HepG2 (cell line): ENCODE measurements around the gene METTL22. TPM values are rescaled to one million over a fixed set of nuclear protein-coding genes. Genes with fewer than 3 reads are reported as not detected.

ENCODE experiments used
- ATAC-seq: fragments of 200-7000 bp; cut with Tn5 transposase; 3 replicates; pipeline ENCODE4 v1.9.1; 2020; ENCODE audit warnings: mild to moderate bottlenecking, moderate library complexity
- BruUV-seq: library from RNA; stranded (reverse); fragments of 400-500 nt; replicated peaks from 2 replicates; lab custom pipeline; 2021; lab: Mats Ljungman, UMichigan
- CTCF ChIA-PET: fragments of 300-600 bp; formaldehyde crosslinking; extraction: SDS; loops from one replicate; lab custom pipeline; 2021; ENCODE audit warnings: low total read pairs, inconsistent platforms, low intra/inter-chr PET ratio; lab: Yijun Ruan, JAX
- POLR2A ChIA-PET: fragments of 350-600 bp; sonication (Branson Sonifier 250); formaldehyde crosslinking; loops from one replicate; lab custom pipeline; 2020; ENCODE audit warnings: antibody characterized with exemption, inconsistent platforms; lab: Yijun Ruan, JAX
- DNase-seq: peaks from one replicate; pipeline ENCODE4 v3.0.0-alpha.2; 2015; ENCODE audit warnings: low spot score
- FAIRE-seq: peaks from 3 replicates; lab custom pipeline; 2011; peaks lifted over from hg19 to GRCh38; lab: Jason Lieb, UNC
- H2AFZ ChIP-seq: one replicate; pipeline ENCODE4 v1.6.1; 2011; ENCODE audit warnings: low read length, inconsistent platforms
- H3K27ac ChIP-seq: fragments of 300-600 bp; 3 replicates; pipeline ENCODE4 v1.8.0; 2011; ENCODE audit warnings: mixed run types, mild to moderate bottlenecking, mixed read lengths, low read length, inconsistent platforms; ENCODE audit not compliant: insufficient read depth; ENCODE audit errors: extremely low read length
- H3K27me3 ChIP-seq, 2 experiments: fragments of 200-600 bp in 1 of 2; 2 replicates in 1 of 2; 3 replicates in 1 of 2; pipeline versions ENCODE4 v1.6.0 to v1.8.0; 2011; ENCODE audit warnings: low read length in 2 of 2, mild to moderate bottlenecking in 2 of 2, moderate library complexity in 2 of 2, inconsistent platforms in 1 of 2; ENCODE audit not compliant: insufficient read depth in 2 of 2, control insufficient read depth in 1 of 2
- H3K36me3 ChIP-seq, 2 experiments: fragments of 200-600 bp in 1 of 2; replicated peaks in 1 of 2; 2 replicates in 1 of 2; 3 replicates in 1 of 2; pipeline versions ENCODE4 v1.5.1 to v1.8.0; 2011; ENCODE audit warnings: low read length in 2 of 2, inconsistent platforms in 1 of 2; ENCODE audit not compliant: insufficient read depth in 2 of 2, control insufficient read depth in 1 of 2
- H3K4me1 ChIP-seq: 2 replicates; pipeline ENCODE4 v1.5.1; 2012; ENCODE audit warnings: low read length, inconsistent platforms; ENCODE audit not compliant: insufficient read depth
- H3K4me2 ChIP-seq: 2 replicates; pipeline ENCODE4 v1.6.0; 2011; ENCODE audit warnings: low read depth, low read length, inconsistent platforms
- H3K4me3 ChIP-seq, 3 experiments: fragments of 200-600 bp in 1 of 3; sonication (generic), shearing (Covaris generic) in 1 of 3; replicated peaks in 1 of 3; 2 replicates each; pipeline ENCODE4 v1.5.1; 2011 to 2016; ENCODE audit warnings: low read length in 3 of 3, inconsistent platforms in 2 of 3, low read depth in 2 of 3, mild to moderate bottlenecking in 2 of 3, control low read depth in 1 of 3, mixed read lengths in 1 of 3; ENCODE audit not compliant: insufficient read depth in 1 of 3
- H3K79me2 ChIP-seq: one replicate; pipeline ENCODE4 v1.6.1; 2011; ENCODE audit warnings: low read length, inconsistent platforms; ENCODE audit not compliant: insufficient read depth
- H3K9ac ChIP-seq: 2 replicates; pipeline ENCODE4 v1.6.0; 2011; ENCODE audit warnings: mild to moderate bottlenecking, low read depth, low read length, inconsistent platforms; ENCODE audit not compliant: insufficient read depth
- H3K9me3 ChIP-seq: 2 replicates; pipeline ENCODE4 v1.5.1; 2012; ENCODE audit warnings: mild to moderate bottlenecking, low read length
- H4K20me1 ChIP-seq: 2 replicates; pipeline ENCODE4 v1.6.0; 2011; ENCODE audit warnings: inconsistent platforms, mild to moderate bottlenecking, low read length, moderate library complexity; ENCODE audit not compliant: insufficient read depth
- TFDP1 ChIP-seq: IDR thresholded peaks from 2 replicates; pipeline ENCODE4 v1.6.1; 2016; ENCODE audit warnings: missing compliant biosample characterization, missing genetic modification reagents, borderline replicate concordance
- WGBS: methylation state at CpG from one replicate; pipeline ENCODE4 v1.1.6; 2017; ENCODE audit warnings: low lambda C conversion rate; 5-methylcytosine and 5-hydroxymethylcytosine counted together
- in situ Hi-C: cut with HindIII; loops from 2 replicates; pipeline ENCODE4 v1.10.0; 2017; ENCODE audit warnings: low pct_unique_long_range_greater_than_20kb; ENCODE audit not compliant: extremely low pct_ligation_motif_present
- intact Hi-C: fragments of 100-400 bp; cut with micrococcal nuclease; formaldehyde crosslinking; loops from one replicate; pipeline ENCODE4 v1.10.0; 2022; ENCODE audit not compliant: unreplicated experiment
- polyA plus RNA-seq, 8 experiments: library from polyadenylated mRNA; depleted of rRNA in 3 of 8; stranded (reverse) in 7 of 8; unstranded in 1 of 8; fragments of >200 nt; fragmentation: Illumina TruSeq in 4 of 8; extraction: Trizol in 4 of 8; gene quantifications; 2 replicates each; pipeline versions ENCODE4 v1.2.1 to v1.2.3, GENCODE V29; 2011 to 2016; ENCODE audit warnings: low read depth in 4 of 8, missing spikeins in 1 of 8, mixed read lengths in 1 of 8; ENCODE audit not compliant: insufficient read depth in 1 of 8
- total RNA-seq, 5 experiments: library from RNA; depleted of rRNA; stranded (reverse); fragments of >200 nt; fragmentation: Illumina TruSeq; extraction: Trizol; gene quantifications; 2 replicates each; pipeline ENCODE4 v1.2.3, GENCODE V29; 2016; ENCODE audit warnings: low read depth in 1 of 5
- TF ChIP-seq, protein P1 (sequence below): sonication (generic); formaldehyde crosslinking; IDR thresholded peaks from 2 replicates; pipeline ENCODE4 v1.4.0; 2020; ENCODE audit warnings: missing genetic modification reagents, borderline replicate concordance
- TF ChIP-seq, protein P2 (sequence below): sonication (generic); formaldehyde crosslinking; IDR thresholded peaks from 2 replicates; pipeline ENCODE4 v1.8.0; 2022; ENCODE audit warnings: mild to moderate bottlenecking, missing genetic modification reagents, borderline replicate concordance

The METTL22 gene
- total and polyA plus RNA-seq, 2 of the 13 experiments (the other 11 are each of a cell fraction or from before 2014, with no cell fraction given) = 36.2 to 94.8 TPM

- no peak for ATAC-seq
- no peak for FAIRE-seq
- POLR2A ChIA-PET = interaction anchor here (1.2 to 1.5 kb wide), 2 partner anchors 12 to 129 kb away, joined by 3 to 5 read pairs; partner anchors contain the start of genes PMM2 and TMEM186
- Histone ChIP-seq H3K4me2 (no peak overlapping the region), H3K27ac (no peak overlapping the region), H3K4me1 (peaks cover 2% of the 10 kb centered on the region), H3K79me2 (no peaks in the 10 kb centered on the region), H3K36me3 (no peaks in the 10 kb centered on the region), H3K9ac (no peak overlapping the region), H3K4me3 (no peak overlapping the region), H3K9me3 (no peaks in the 10 kb centered on the region), H4K20me1 (no peaks in the 10 kb centered on the region), H2AFZ (no peak overlapping the region), H3K27me3 (no peaks in the 10 kb centered on the region)
- intact Hi-C loops = no loop called here
- no TSS peak for BruUV-seq
- in situ Hi-C loops = loop anchor here (25.0 kb wide), 1 partner anchor 219 kb away; the partner anchor contains the start of gene LITAFD
- DNase-seq = no peak
- CTCF ChIA-PET = no interaction called here
- 61% methylated on average over 5 of the region's 5 CpGs for WGBS
- TF ChIP-seq, protein P1, sequence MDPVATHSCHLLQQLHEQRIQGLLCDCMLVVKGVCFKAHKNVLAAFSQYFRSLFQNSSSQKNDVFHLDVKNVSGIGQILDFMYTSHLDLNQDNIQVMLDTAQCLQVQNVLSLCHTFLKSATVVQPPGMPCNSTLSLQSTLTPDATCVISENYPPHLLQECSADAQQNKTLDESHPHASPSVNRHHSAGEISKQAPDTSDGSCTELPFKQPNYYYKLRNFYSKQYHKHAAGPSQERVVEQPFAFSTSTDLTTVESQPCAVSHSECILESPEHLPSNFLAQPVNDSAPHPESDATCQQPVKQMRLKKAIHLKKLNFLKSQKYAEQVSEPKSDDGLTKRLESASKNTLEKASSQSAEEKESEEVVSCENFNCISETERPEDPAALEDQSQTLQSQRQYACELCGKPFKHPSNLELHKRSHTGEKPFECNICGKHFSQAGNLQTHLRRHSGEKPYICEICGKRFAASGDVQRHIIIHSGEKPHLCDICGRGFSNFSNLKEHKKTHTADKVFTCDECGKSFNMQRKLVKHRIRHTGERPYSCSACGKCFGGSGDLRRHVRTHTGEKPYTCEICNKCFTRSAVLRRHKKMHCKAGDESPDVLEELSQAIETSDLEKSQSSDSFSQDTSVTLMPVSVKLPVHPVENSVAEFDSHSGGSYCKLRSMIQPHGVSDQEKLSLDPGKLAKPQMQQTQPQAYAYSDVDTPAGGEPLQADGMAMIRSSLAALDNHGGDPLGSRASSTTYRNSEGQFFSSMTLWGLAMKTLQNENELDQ = no peak
- TF ChIP-seq TFDP1 (CRISPR knock-in tag) = 0 out of 2 replicates have a peak, but pooled peaks have one; percentile 12
- TF ChIP-seq, protein P2, sequence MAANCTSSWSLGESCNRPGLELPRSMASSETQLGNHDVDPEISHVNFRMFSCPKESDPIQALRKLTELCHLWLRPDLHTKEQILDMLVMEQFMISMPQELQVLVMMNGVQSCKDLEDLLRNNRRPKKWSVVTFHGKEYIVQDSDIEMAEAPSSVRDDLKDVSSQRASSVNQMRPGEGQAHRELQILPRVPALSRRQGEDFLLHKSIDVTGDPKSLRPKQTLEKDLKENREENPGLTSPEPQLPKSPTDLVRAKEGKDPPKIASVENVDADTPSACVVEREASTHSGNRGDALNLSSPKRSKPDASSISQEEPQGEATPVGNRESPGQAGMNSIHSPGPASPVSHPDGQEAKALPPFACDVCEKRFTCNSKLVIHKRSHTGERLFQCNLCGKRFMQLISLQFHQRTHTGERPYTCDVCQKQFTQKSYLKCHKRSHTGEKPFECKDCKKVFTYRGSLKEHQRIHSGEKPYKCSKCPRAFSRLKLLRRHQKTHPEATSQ = 0 out of 2 replicates have a peak, but pooled peaks have one; percentile 33
Measured at GRCh38 chr16:8668113-8668512, 46.6 kb downstream of the METTL22 start.
